IPS-15b (cell line): ENCODE data around the gene CDH13.

Source experiments
- H3K27me3 ChIP-seq: one replicate; pipeline ENCODE4 v1.6.1; 2013; ENCODE audit warnings: low read length; ENCODE audit not compliant: control insufficient read depth, insufficient read depth
- H3K36me3 ChIP-seq: one replicate; pipeline ENCODE4 v1.6.1; 2013; ENCODE audit warnings: low read length; ENCODE audit not compliant: control insufficient read depth, insufficient read depth
- H3K4me1 ChIP-seq: one replicate; pipeline ENCODE4 v1.6.1; 2013; ENCODE audit warnings: mild to moderate bottlenecking, low read length; ENCODE audit not compliant: control insufficient read depth, insufficient read depth
- H3K4me3 ChIP-seq: one replicate; pipeline ENCODE4 v1.5.1; 2013; ENCODE audit warnings: low read depth, low read length
- H3K9ac ChIP-seq: one replicate; pipeline ENCODE4 v1.6.1; 2013; ENCODE audit warnings: low read depth, mild to moderate bottlenecking, low read length
- H3K9me3 ChIP-seq: one replicate; pipeline ENCODE4 v1.6.1; 2013; ENCODE audit warnings: mild to moderate bottlenecking, low read length; ENCODE audit not compliant: control insufficient read depth, insufficient read depth

CDH13 gene

GRCh38 chr16:82672676-82673075 is 45.9 kb downstream of the CDH13 start:
- H3K27me3 ChIP-seq: no peaks in the 10 kb centered on the region
- no peaks in the 10 kb centered on the region for H3K9me3 ChIP-seq
- no peak overlapping the region for H3K4me3 ChIP-seq
- H3K36me3 ChIP-seq: no peaks in the 10 kb centered on the region
- H3K9ac ChIP-seq: no peak overlapping the region
- no peaks in the 10 kb centered on the region for H3K4me1 ChIP-seq

- no peaks in the 10 kb centered on the region for H3K27me3 ChIP-seq
Observed at GRCh38 chr16:82675300-82675699, 48.5 kb downstream of the CDH13 start.

GRCh38 chr16:82681592-82681991 is 54.8 kb downstream of the CDH13 start:
- H3K36me3 ChIP-seq: no peaks in the 10 kb centered on the region
- no peak overlapping the region for H3K9ac ChIP-seq
- H3K9me3 ChIP-seq: no peaks in the 10 kb centered on the region
- no peak overlapping the region for H3K4me3 ChIP-seq
- no peaks in the 10 kb centered on the region for H3K4me1 ChIP-seq
- no peaks in the 10 kb centered on the region for H3K27me3 ChIP-seq

More at GRCh38 chr16:82675300-82675699, 48.5 kb downstream of the CDH13 start:
- H3K36me3 ChIP-seq: no peaks in the 10 kb centered on the region
- H3K9me3 ChIP-seq: no peaks in the 10 kb centered on the region
- no peaks in the 10 kb centered on the region for H3K4me1 ChIP-seq
- no peak overlapping the region for H3K4me3 ChIP-seq
- no peak overlapping the region for H3K9ac ChIP-seq

- Histone ChIP-seq H3K4me1 (no peaks in the 10 kb centered on the region), H3K9me3 (no peaks in the 10 kb centered on the region), H3K36me3 (no peaks in the 10 kb centered on the region), H3K9ac (no peak overlapping the region), H3K27me3 (no peaks in the 10 kb centered on the region), H3K4me3 (no peak overlapping the region)
Observed at GRCh38 chr16:82682767-82683166, 56.0 kb downstream of the CDH13 start.

GRCh38 chr16:82684256-82684655 is 57.5 kb downstream of the CDH13 start:
- Histone ChIP-seq H3K4me3 (no peak overlapping the region), H3K9me3 (no peaks in the 10 kb centered on the region), H3K9ac (no peak overlapping the region), H3K4me1 (no peaks in the 10 kb centered on the region), H3K27me3 (no peaks in the 10 kb centered on the region), H3K36me3 (no peaks in the 10 kb centered on the region)

GRCh38 chr16:82685526-82685925 is 58.8 kb downstream of the CDH13 start:
- H3K4me3 ChIP-seq: no peak overlapping the region
- H3K9ac ChIP-seq: no peak overlapping the region
- H3K27me3 ChIP-seq: no peaks in the 10 kb centered on the region
- no peaks in the 10 kb centered on the region for H3K4me1 ChIP-seq
- no peaks in the 10 kb centered on the region for H3K9me3 ChIP-seq
- no peaks in the 10 kb centered on the region for H3K36me3 ChIP-seq

GRCh38 chr16:82694239-82694874 is 67.6 kb downstream of the CDH13 start:
- no peak overlapping the region for H3K4me3 ChIP-seq
- H3K36me3 ChIP-seq: no peaks in the 10 kb centered on the region

GRCh38 chr16:82695806-82696205 is 69.0 kb downstream of the CDH13 start:
- H3K9me3 ChIP-seq: no peaks in the 10 kb centered on the region
- H3K36me3 ChIP-seq: no peaks in the 10 kb centered on the region
- no peaks in the 10 kb centered on the region for H3K27me3 ChIP-seq
- H3K4me1 ChIP-seq: no peaks in the 10 kb centered on the region
- H3K9ac ChIP-seq: no peak overlapping the region
- no peak overlapping the region for H3K4me3 ChIP-seq

More at GRCh38 chr16:82694239-82694874, 67.6 kb downstream of the CDH13 start:
- no peak overlapping the region for H3K9ac ChIP-seq
- H3K27me3 ChIP-seq: no peaks in the 10 kb centered on the region
- no peaks in the 10 kb centered on the region for H3K4me1 ChIP-seq
- H3K9me3 ChIP-seq: no peaks in the 10 kb centered on the region

GRCh38 chr16:82699260-82699659 is 72.5 kb downstream of the CDH13 start:
- Histone ChIP-seq H3K9ac (no peak overlapping the region), H3K4me1 (no peaks in the 10 kb centered on the region), H3K9me3 (no peaks in the 10 kb centered on the region), H3K27me3 (no peaks in the 10 kb centered on the region), H3K36me3 (no peaks in the 10 kb centered on the region), H3K4me3 (no peak overlapping the region)

GRCh38 chr16:82699711-82700495 is 73.1 kb downstream of the CDH13 start:
- no peaks in the 10 kb centered on the region for H3K4me1 ChIP-seq
- no peak overlapping the region for H3K9ac ChIP-seq

GRCh38 chr16:82700541-82701235 is 73.9 kb downstream of the CDH13 start:
- Histone ChIP-seq H3K4me1 (no peaks in the 10 kb centered on the region), H3K9me3 (no peaks in the 10 kb centered on the region), H3K4me3 (no peak overlapping the region), H3K36me3 (no peaks in the 10 kb centered on the region), H3K9ac (no peak overlapping the region), H3K27me3 (no peaks in the 10 kb centered on the region)

More at GRCh38 chr16:82699711-82700495, 73.1 kb downstream of the CDH13 start:
- H3K9me3 ChIP-seq: no peaks in the 10 kb centered on the region
- no peak overlapping the region for H3K4me3 ChIP-seq
- no peaks in the 10 kb centered on the region for H3K27me3 ChIP-seq
- no peaks in the 10 kb centered on the region for H3K36me3 ChIP-seq
